Measurements from ENCODE around the gene PISD.

Gene PISD

DNA sequence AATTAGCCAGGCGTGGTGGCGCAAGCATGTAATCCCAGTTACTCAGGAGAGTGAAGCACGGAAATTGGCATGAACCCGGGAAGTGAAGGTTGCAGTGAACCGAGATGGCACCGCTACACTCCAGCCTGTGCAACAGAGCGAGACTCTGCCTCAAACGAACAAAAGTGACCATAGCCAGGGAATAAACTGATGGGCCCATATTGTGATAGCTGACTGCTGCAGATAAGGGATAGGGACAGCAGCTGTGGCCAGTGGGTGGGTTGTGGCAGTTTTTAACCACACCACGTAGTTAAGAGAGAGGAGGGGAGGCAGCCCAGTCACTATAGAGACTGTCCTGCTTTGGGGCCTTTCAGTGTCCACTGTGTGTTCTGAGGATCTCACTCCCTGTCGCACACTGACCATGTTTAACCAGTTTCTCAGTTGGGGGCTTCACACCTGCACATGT is 58.9 kb downstream of the PISD start:
- ChIA-PET POLR2A (no interaction called here), CTCF (interaction anchor here (0.9 to 1.2 kb wide), 2 partner anchors 28 to 367 kb away, joined by 3 to 4 read pairs; no protein-coding TSS in a partner anchor)
- peaks cover 3 to 46% of the 10 kb centered on the region in 2 experiments; a peak in 2 of 3 replicates for H3K36me3 ChIP-seq (ENCODE audit: control insufficient read depth in 2 of 2, insufficient read depth in 1 of 2, low read length in 2 of 2)

GRCh38 chr22:31602259-31602952 is 59.6 kb downstream of the PISD start:
- no peak overlapping the region for H3K4me3 ChIP-seq (ENCODE audit: low read depth, low read length)
- peaks cover 3 to 41% of the 10 kb centered on the region in 2 experiments; a peak in 2 of 3 replicates for H3K36me3 ChIP-seq (ENCODE audit: control insufficient read depth in 2 of 2, insufficient read depth in 1 of 2, low read length in 2 of 2)
- no peak overlapping the region for H3K27ac ChIP-seq (ENCODE audit: extremely low read depth, low read depth, low read length)
- H3K4me1 ChIP-seq (ENCODE audit: control insufficient read depth, insufficient read depth, low read length), result no peaks in the 10 kb centered on the region
- ChIA-PET CTCF (interaction anchor here (0.5 to 1.1 kb wide), 2 partner anchors 63 to 174 kb away, joined by 5 to 6 read pairs; no protein-coding TSS in a partner anchor), POLR2A (no interaction called here)
- TF ChIP-seq ZNF121 (tag by site-specific recombination; IDR thresholded peaks at IDR 0.05) (no peak), IKZF3 (tag by site-specific recombination; IDR thresholded peaks at IDR 0.05) (no peak), ZNF585B (tag by site-specific recombination; IDR thresholded peaks at IDR 0.05) (no peak), ZNF26 (tag by site-specific recombination; IDR thresholded peaks at IDR 0.05) (no peak), TCF7L2 (IDR thresholded peaks at IDR 0.05; ENCODE audit: borderline replicate concordance, low read depth, low read length) (no peak), ZNF114 (tag by site-specific recombination; IDR thresholded peaks at IDR 0.05) (no peak)
- TF ChIP-seq, protein P1, sequence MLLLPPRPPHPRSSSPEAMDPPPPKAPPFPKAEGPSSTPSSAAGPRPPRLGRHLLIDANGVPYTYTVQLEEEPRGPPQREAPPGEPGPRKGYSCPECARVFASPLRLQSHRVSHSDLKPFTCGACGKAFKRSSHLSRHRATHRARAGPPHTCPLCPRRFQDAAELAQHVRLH (tag by site-specific recombination; IDR thresholded peaks at IDR 0.05), result no peak
- TF ChIP-seq, protein P2, sequence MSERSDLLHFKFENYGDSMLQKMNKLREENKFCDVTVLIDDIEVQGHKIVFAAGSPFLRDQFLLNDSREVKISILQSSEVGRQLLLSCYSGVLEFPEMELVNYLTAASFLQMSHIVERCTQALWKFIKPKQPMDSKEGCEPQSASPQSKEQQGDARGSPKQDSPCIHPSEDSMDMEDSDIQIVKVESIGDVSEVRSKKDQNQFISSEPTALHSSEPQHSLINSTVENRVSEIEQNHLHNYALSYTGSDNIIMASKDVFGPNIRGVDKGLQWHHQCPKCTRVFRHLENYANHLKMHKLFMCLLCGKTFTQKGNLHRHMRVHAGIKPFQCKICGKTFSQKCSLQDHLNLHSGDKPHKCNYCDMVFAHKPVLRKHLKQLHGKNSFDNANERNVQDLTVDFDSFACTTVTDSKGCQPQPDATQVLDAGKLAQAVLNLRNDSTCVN (tag by site-specific recombination; optimal IDR thresholded peaks at IDR 0.05), result no peak
- no peaks in the 10 kb centered on the region for H3K9me3 ChIP-seq (ENCODE audit: control insufficient read depth, insufficient read depth, low read depth, low read length)

More for the DNA sequence above, 58.9 kb downstream of the PISD start:
- Histone ChIP-seq H3K9me3 (ENCODE audit: control insufficient read depth, insufficient read depth, low read depth, low read length) (no peaks in the 10 kb centered on the region), H3K4me3 (ENCODE audit: low read depth, low read length) (no peak overlapping the region), H3K27ac (ENCODE audit: extremely low read depth, low read depth, low read length) (no peak overlapping the region), H3K4me1 (ENCODE audit: control insufficient read depth, insufficient read depth, low read length) (no peaks in the 10 kb centered on the region)
- TF ChIP-seq YY2 (tag by site-specific recombination; IDR thresholded peaks at IDR 0.05) (no peak), KLF9 (tag by site-specific recombination; IDR thresholded peaks at IDR 0.05; ENCODE audit: low read depth) (no peak), ZNF433 (tag by site-specific recombination; IDR thresholded peaks at IDR 0.05; ENCODE audit: low read depth) (no peak), ZNF585B (tag by site-specific recombination; IDR thresholded peaks at IDR 0.05) (no peak), CTCF (tag by site-specific recombination; IDR thresholded peaks at IDR 0.05) (no peak), ZNF302 (tag by site-specific recombination; IDR thresholded peaks at IDR 0.05; ENCODE audit: low read depth) (no peak), ZNF530 (tag by site-specific recombination; IDR thresholded peaks at IDR 0.05; ENCODE audit: low read depth) (no peak), ZNF350 (tag by site-specific recombination; IDR thresholded peaks at IDR 0.05) (no peak), ZNF16 (tag by site-specific recombination; IDR thresholded peaks at IDR 0.05; ENCODE audit: low read depth) (no peak), SP7 (tag by site-specific recombination; IDR thresholded peaks at IDR 0.05) (no peak), ZNF776 (tag by site-specific recombination; IDR thresholded peaks at IDR 0.05; ENCODE audit: borderline replicate concordance) (no peak), ZNF48 (tag by site-specific recombination; IDR thresholded peaks at IDR 0.05) (no peak), PRDM1 (tag by site-specific recombination; IDR thresholded peaks at IDR 0.05) (no peak), ZNF843 (tag by site-specific recombination; IDR thresholded peaks at IDR 0.05) (no peak), ZNF133 (tag by site-specific recombination; IDR thresholded peaks at IDR 0.05) (no peak), ZSCAN4 (tag by site-specific recombination; IDR thresholded peaks at IDR 0.05) (no peak), ZNF654 (tag by site-specific recombination; IDR thresholded peaks at IDR 0.05; ENCODE audit: low read depth) (no peak), GLI2 (tag by site-specific recombination; IDR thresholded peaks at IDR 0.05; ENCODE audit: borderline replicate concordance, low read depth) (no peak)
- TF ChIP-seq, protein P3, sequence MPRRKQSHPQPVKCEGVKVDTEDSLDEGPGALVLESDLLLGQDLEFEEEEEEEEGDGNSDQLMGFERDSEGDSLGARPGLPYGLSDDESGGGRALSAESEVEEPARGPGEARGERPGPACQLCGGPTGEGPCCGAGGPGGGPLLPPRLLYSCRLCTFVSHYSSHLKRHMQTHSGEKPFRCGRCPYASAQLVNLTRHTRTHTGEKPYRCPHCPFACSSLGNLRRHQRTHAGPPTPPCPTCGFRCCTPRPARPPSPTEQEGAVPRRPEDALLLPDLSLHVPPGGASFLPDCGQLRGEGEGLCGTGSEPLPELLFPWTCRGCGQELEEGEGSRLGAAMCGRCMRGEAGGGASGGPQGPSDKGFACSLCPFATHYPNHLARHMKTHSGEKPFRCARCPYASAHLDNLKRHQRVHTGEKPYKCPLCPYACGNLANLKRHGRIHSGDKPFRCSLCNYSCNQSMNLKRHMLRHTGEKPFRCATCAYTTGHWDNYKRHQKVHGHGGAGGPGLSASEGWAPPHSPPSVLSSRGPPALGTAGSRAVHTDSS (tag by site-specific recombination; IDR thresholded peaks at IDR 0.05), result no peak
